Muscle layer of colon (tissue), 2 donors: ENCODE data around the gene METTL23.
A peak's percentile ranks its signal among the peaks of the same experiment; 100 is the strongest.
"Not testable (repeated sequence)": the region's sequence is repeated elsewhere in the genome, so short reads cannot be mapped to it uniquely, and the experiment has no call there.

ENCODE experiments used
- H3K27ac ChIP-seq: one replicate; pipeline ENCODE4 v1.7.0; 2013; ENCODE audit warnings: low read depth, mild to moderate bottlenecking, low read length, moderate library complexity
- H3K27me3 ChIP-seq, 2 donors: one replicate each; pipeline ENCODE4 v1.7.0; 2013; ENCODE audit warnings: low read length in 2 of 2, mild to moderate bottlenecking in 2 of 2; ENCODE audit not compliant: insufficient read depth in 2 of 2, control insufficient read depth in 1 of 2
- H3K36me3 ChIP-seq: one replicate; pipeline ENCODE4 v1.7.0; 2013; ENCODE audit warnings: mild to moderate bottlenecking, low read length; ENCODE audit not compliant: insufficient read depth
- H3K4me1 ChIP-seq: one replicate; pipeline ENCODE4 v1.7.0; 2013; ENCODE audit warnings: mild to moderate bottlenecking, low read length; ENCODE audit not compliant: insufficient read depth
- H3K4me3 ChIP-seq, 2 donors: one replicate each; pipeline ENCODE4 v1.7.0; 2013; ENCODE audit warnings: low read length in 2 of 2, low read depth in 1 of 2, mild to moderate bottlenecking in 1 of 2, moderate library complexity in 1 of 2
- H3K9ac ChIP-seq: one replicate; pipeline ENCODE4 v1.7.0; 2013; ENCODE audit warnings: low read length
- H3K9me3 ChIP-seq: one replicate; pipeline ENCODE4 v1.7.0; 2013; ENCODE audit warnings: mild to moderate bottlenecking, low read length
- donor health status: abdominal sarcoma.
- donor health status: Adenocarcinoma of cecum.

The METTL23 gene

DNA sequence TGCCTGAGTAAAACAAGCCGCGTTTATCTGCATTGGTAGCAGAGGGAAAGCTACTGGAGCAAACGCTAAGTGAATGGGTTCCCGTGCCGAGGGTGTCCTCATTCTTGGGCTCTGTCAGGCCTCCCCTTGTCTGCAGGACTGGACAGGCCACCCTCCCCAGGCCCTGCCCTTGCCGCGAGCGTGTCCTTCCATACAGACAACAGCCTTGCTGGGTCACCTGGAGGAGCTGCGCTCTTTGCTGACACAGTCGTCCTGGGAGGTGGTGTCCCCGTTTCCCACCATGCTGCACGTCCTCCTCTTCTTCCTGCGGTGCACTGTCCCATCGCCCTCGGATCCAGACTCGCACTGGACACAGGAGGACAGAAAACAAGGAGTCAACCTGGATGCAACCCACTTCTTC lies 8.1 kb upstream of the METTL23 start:
- Histone ChIP-seq H3K27me3 (no peaks in the 10 kb centered on the region), H3K36me3 (peaks cover 80% of the 10 kb centered on the region), H3K27ac (no peak overlapping the region), H3K9ac (no peak overlapping the region), H3K4me3 (no peak overlapping the region), H3K9me3 (no peaks in the 10 kb centered on the region), H3K4me1 (peaks cover 31% of the 10 kb centered on the region)

DNA sequence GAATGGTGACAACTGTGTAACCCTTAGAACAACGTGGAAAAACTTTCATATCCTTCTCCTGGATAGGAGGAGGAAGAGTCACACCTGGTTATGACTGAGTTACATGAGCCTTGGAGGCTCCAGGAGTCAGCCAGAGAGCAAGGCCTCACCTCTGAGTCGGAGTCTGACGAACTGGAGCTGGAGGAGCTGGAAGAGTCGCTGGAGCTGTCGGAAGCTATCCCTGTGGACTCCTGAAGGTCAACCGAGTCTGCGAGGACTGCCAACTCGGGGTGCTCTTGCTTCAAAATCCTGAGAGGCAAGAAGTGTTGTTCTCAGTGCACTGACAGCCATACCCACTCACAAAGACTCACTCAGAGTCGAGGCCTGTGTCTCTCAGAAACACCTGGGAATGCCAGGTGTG lies 6.4 kb upstream of the METTL23 start:
- Histone ChIP-seq H3K36me3 (peaks cover 85% of the 10 kb centered on the region), H3K4me1 (peaks cover 35% of the 10 kb centered on the region), H3K9me3 (no peaks in the 10 kb centered on the region), H3K27ac (no peak overlapping the region), H3K9ac (no peak overlapping the region), H3K27me3 (no peaks in the 10 kb centered on the region), H3K4me3 (no peak overlapping the region)

DNA sequence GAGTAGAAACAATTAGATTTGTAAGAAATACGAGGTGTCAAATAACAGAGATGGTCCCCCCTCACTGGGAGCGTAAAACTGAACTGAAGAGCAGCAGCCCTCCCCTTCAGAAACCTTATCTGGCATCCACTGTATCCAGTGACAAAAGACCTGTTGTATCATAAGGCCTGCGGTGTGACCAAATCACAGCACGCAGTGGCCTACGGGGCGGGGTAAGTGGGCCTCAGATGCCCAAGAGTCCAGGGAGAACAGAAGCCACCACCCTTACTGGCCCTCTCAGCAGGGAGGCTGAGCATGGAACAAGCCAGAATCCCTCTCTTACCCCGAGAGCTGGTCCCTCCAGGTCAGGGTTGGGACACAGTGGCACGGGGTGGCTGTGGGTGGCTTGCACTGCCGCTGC lies 5.7 kb upstream of the METTL23 start:
- H3K4me3 ChIP-seq, result no peak overlapping the region
- H3K27ac ChIP-seq, result no peak overlapping the region
- H3K27me3 ChIP-seq, result no peaks in the 10 kb centered on the region
- H3K9ac ChIP-seq, result no peak overlapping the region
- H3K4me1 ChIP-seq, result peaks cover 30% of the 10 kb centered on the region
- H3K36me3 ChIP-seq, result peaks cover 77% of the 10 kb centered on the region
- no peaks in the 10 kb centered on the region for H3K9me3 ChIP-seq

DNA sequence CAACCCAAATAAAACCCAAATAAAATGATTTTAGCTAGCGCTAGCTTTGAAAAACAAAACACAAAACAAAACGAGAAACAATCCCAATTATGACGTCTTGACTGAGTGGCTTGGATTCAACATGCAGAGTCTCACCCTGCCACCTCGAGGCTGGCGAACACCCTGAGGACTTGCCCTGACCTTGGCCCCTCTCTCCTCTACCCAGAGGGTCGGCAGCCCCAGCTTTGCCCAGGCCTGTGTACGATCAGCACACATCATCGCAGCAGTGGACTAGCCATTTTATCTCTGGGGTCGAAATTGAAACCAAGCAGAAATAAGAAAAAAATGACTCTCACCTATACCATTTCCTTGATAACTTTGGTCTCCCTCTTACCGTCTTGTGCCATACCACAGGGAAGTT lies 5.2 kb upstream of the METTL23 start:
- Histone ChIP-seq H3K36me3 (peaks cover 72% of the 10 kb centered on the region), H3K9me3 (no peaks in the 10 kb centered on the region), H3K4me3 (no peak overlapping the region), H3K4me1 (peaks cover 25% of the 10 kb centered on the region), H3K27me3 (no peaks in the 10 kb centered on the region), H3K27ac (no peak overlapping the region), H3K9ac (no peak overlapping the region)

DNA sequence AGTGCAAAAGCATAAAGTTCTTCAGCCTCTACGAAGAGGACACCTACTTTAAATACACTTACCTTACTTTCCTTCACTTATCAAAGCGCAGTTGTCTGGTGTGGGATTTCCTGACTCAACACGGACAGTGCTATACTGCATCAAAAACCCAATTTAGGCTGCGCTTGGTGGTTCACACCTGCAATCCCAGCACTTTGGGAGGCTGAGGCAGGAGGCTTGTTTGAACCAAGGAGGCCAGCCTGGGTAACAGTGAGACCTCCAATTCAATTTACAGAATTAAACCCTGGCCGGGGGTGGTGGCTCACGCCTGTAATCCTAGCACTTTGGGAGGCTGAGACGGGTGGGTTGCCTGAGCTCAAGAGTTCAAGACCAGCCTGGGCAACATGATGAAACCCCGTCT lies 4.4 kb upstream of the METTL23 start:
- no peaks in the 10 kb centered on the region for H3K27me3 ChIP-seq
- peaks cover 65% of the 10 kb centered on the region for H3K36me3 ChIP-seq
- no peaks in the 10 kb centered on the region for H3K9me3 ChIP-seq
- no peak overlapping the region for H3K27ac ChIP-seq
- H3K4me1 ChIP-seq, result peaks cover 23% of the 10 kb centered on the region
- no peak overlapping the region for H3K9ac ChIP-seq
- no peak overlapping the region for H3K4me3 ChIP-seq

DNA sequence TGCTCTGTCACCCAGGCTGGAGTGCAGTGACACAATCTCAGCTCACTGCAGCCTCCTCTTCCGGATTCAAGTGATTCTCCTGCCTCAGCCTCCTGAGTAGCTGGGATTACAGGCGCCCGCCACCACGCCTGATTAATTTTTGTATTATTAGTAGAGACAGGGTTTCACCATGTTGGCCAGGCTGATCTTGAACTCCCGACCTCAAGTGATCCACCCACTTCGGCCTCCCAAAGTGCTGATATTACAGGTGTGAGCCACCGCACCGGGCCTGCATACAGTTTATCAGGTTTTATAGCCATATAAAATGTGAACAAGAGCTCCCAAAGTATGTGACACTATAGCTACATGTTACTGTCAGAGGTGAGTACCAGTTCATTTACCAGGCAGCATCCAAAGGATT lies 3.7 kb upstream of the METTL23 start:
- not testable (repeated sequence) for H3K9ac ChIP-seq, H3K27me3 ChIP-seq, H3K9me3 ChIP-seq, H3K4me3 ChIP-seq, H3K27ac ChIP-seq
- peaks cover 30% of the 10 kb centered on the region for H3K4me1 ChIP-seq
- H3K36me3 ChIP-seq, result peaks cover 62% of the 10 kb centered on the region

DNA sequence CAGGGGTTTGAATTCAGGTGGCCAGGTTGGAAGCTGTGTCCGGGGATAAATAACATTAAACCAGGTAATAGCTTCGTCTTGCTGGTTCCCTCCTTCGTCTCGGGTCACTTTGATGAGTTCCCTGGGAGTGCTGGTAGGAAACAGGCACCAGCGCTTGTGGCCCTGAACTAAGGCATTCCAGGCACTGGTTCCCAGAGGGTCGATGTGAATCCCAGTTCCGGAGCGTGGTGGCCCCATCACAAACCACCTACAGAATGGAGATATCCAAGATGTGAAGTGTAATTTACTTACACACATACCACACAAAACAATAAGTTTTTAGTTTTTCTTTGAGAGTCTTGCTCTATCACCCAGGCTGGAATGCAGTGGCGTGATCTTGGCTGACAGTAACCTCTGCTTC lies 2.8 kb upstream of the METTL23 start:
- H3K4me3 ChIP-seq, result no peak overlapping the region
- H3K9me3 ChIP-seq, result no peaks in the 10 kb centered on the region
- H3K27ac ChIP-seq, result no peak overlapping the region
- no peak overlapping the region for H3K9ac ChIP-seq
- H3K4me1 ChIP-seq, result peaks cover 34% of the 10 kb centered on the region
- H3K27me3 ChIP-seq, result no peaks in the 10 kb centered on the region
- peaks cover 54% of the 10 kb centered on the region for H3K36me3 ChIP-seq

DNA sequence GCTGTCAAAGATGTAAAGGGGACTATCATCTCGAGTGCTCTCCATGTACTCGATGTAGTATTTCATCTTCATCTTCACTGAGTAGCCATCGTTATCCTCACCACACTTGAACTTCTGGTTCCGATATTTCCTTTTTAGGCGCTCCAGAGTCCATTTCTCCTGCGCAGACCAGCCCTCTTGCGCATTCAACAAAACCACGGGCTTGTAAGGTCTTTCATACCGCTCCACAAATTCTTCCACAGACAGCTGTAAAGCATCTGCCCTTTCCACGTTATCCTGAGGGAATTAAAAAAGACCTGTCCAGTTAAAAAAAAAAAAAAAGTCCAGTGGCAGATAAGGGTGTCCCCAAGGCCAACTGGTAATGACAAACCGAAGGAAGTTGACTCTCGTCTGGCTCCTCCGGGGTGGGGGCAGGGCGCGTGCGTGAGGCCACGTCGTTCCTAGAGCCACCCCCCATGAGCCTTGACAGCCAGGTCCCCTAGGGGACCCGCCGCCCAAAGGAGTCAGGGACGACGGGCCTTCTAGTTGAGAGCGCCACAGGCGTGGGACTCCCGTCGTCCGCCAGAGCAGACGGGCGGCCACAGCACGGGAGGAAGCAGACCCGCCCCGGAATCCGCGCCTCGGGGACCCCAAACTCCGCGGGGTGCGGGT lies 934 bp upstream of the METTL23 start:
- peak overlapping the region; percentile 73 for H3K9ac ChIP-seq
- H3K36me3 ChIP-seq, result peaks cover 35% of the 10 kb centered on the region
- peak overlapping the region; percentile 68 to 99 for H3K4me3 ChIP-seq
- no peaks in the 10 kb centered on the region for H3K27me3 ChIP-seq
- no peaks in the 10 kb centered on the region for H3K9me3 ChIP-seq
- peak overlapping the region; percentile 98 for H3K27ac ChIP-seq
- peaks cover 43% of the 10 kb centered on the region for H3K4me1 ChIP-seq

DNA sequence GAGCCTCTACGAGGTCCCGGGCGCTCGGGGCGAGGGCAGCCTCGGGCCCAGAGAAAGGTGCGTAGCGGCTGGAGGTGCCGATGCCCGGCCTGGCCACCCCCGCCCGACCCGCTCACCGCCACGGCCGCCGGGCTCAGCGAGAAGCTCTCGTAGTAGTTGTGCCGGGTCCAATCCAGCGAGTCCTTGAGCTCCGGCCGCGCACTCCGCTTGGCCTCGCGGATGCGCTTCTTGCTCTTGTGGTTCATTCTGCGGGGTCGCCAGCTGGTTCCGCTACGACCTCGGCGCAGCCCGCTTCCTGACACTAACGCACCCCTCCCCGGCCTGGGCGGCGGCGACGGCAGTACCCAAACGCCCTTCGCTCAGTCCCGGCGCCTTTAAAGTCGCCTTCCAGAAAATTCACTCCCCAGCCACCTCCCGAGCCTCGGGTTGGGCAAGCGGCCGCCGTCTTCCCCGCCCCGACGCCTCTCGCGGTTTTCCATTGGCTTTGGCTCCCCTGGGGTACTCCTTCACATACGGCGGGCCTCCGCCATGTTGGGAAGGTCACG lies 336 bp upstream of the METTL23 start, which contains the start of gene JMJD6:
TSS of gene JMJD6 (minus strand) at position 376 of the 545 bp plus-strand sequence. CDS start at position 245, 131 bp downstream.
- no peaks in the 10 kb centered on the region for H3K9me3 ChIP-seq
- H3K27ac ChIP-seq, result peak within 1 kb of the TSS; percentile 98
- peaks cover 29% of the 10 kb centered on the region for H3K36me3 ChIP-seq
- peak within 1 kb of the TSS; percentile 74 for H3K9ac ChIP-seq
- H3K4me1 ChIP-seq, result peaks cover 43% of the 10 kb centered on the region
- H3K27me3 ChIP-seq, result no peaks in the 10 kb centered on the region
- peak within 1 kb of the TSS; percentile 68 to 99 for H3K4me3 ChIP-seq

DNA sequence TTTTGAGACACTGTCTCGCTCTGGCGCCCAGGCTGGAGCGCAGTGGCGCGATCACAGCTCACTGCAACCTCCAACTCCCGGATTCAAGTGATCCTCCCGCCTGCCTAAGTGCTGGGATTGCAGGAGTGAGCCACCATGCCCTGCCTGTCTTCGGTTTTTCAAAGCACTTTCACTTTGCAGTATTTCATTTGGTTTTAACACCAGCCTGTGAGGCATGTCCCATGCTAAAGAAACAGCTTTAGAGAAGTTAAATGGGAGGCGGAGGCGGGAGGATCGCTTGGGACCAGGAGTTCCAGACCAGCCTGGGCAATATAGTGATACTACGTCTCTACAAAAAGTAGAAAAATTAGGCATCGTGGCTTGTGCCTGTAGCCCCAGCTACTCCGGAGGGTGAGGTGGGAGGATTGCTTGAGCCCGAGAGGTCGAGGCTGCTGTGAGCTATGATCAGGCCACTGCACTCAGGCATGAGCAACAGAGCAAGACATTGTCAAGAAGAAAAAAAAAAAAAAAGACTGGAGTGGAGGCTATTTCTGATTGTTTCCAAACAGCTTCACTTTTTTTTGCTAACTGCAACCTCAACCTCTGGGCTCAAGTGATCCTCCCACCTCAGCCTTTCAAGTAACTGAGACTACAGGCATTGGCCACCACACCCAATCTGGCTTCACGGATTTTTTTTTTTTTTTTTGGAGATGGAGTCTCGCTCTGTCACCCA lies 1.3 kb downstream of the METTL23 start:
- Histone ChIP-seq H3K27me3 (no peaks in the 10 kb centered on the region), H3K4me3 (peak overlapping the region in 1 of 2 donors; percentile 65), H3K4me1 (peaks cover 53% of the 10 kb centered on the region), H3K36me3 (peaks cover 21% of the 10 kb centered on the region), H3K9ac (peak overlapping the region; percentile 74), H3K27ac (peak overlapping the region; percentile 46), H3K9me3 (no peaks in the 10 kb centered on the region)

DNA sequence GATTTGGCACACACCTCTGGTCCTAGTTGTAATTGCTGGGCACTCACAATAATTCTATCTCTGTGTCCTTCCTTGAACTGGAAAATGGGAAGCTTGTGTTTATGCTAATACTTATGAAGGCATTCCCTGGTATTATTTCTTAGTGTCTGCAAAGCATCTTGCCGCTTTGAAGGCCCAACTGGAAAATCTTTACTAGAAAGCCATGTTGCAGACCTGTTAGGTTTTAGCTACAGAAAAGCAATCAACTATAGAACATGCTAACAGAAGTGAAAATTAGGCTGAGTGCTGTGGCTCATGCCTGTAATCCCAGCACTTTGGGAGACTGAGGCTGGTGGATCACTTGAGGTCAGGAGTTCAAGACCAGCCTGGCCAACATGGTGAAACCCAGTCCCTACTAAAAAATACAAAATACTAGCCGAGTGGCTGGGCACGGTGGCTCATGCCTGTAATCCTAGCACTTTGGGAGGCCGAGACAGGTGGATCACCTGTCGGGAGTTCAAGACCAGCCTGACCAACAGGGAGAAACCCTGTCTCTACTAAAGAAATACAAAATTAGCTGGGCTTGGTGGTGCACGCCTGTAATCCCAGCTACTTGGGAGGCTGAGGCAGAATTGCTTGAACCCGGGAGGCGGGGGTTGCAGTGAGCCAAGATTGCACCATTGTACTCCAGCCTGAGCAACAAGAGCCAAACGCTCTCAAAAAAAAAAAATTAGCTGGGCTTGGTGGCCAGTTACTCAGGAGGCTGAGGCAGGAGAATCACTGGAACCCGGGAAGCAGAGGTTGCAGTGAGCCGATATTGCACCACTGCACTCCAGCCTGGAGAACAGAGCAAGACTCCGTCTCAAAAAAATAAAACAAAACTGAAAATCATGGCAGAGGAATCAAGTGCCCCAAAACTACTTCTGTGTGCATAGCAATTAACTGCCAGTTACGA lies 5.4 kb downstream of the METTL23 start:
- H3K9ac ChIP-seq, H3K4me3 ChIP-seq, H3K9me3 ChIP-seq, H3K27me3 ChIP-seq: not testable (repeated sequence)
- Histone ChIP-seq H3K27ac (peak overlapping the region; percentile 45), H3K4me1 (peaks cover 62% of the 10 kb centered on the region), H3K36me3 (peaks cover 37% of the 10 kb centered on the region)
